ENCODE measurements around the gene SIL1.

Gene SIL1

GRCh38 chr5:138903130-138903775, 294.9 kb downstream of the SIL1 start:
- no peak for DNase-seq

- no peak for DNase-seq
Measured at GRCh38 chr5:138901716-138902115, 296.5 kb downstream of the SIL1 start.

GRCh38 chr5:138900281-138900965, 297.7 kb downstream of the SIL1 start:
- DNase-seq = no peak

- no peak for DNase-seq
Measured at GRCh38 chr5:138898742-138899141, 299.4 kb downstream of the SIL1 start.

GRCh38 chr5:138898299-138898698, 299.9 kb downstream of the SIL1 start:
- no peak for DNase-seq
